GM23248 (cell line): ENCODE results near the gene L3MBTL3. TPM values are rescaled to one million over a fixed set of nuclear protein-coding genes. Genes with fewer than 3 reads are reported as not detected.

Experiments used
- DNase-seq: peaks from one replicate; pipeline ENCODE4 v3.0.0-alpha.2; 2015
- H2AFZ ChIP-seq: fragments of 200-600 bp; sonication (generic); 2 replicates; pipeline ENCODE4 v1.6.1; 2016; ENCODE audit warnings: antibody characterized with exemption
- H3F3A ChIP-seq: fragments of 200-600 bp; sonication (generic); 2 replicates; pipeline ENCODE4 v1.6.1; 2016; ENCODE audit warnings: mild to moderate bottlenecking, antibody characterized with exemption, mixed run types; ENCODE audit not compliant: insufficient read depth
- H3K27ac ChIP-seq: fragments of 200-600 bp; sonication (generic); 2 replicates; pipeline ENCODE4 v1.5.1; 2016; ENCODE audit warnings: mild to moderate bottlenecking
- H3K27me3 ChIP-seq: fragments of 200-600 bp; sonication (generic); replicated peaks from 2 replicates; pipeline ENCODE4 v1.6.1; 2016; ENCODE audit warnings: mild to moderate bottlenecking; ENCODE audit not compliant: insufficient read depth
- H3K36me3 ChIP-seq: fragments of 200-600 bp; sonication (generic); 2 replicates; pipeline ENCODE4 v1.6.1; 2016; ENCODE audit warnings: low read depth, mild to moderate bottlenecking
- H3K4me1 ChIP-seq: fragments of 200-600 bp; sonication (generic); 2 replicates; pipeline ENCODE4 v1.6.1; 2016; ENCODE audit warnings: mild to moderate bottlenecking; ENCODE audit not compliant: insufficient read depth
- H3K4me2 ChIP-seq: fragments of 200-600 bp; sonication (generic); one replicate; pipeline ENCODE4 v1.6.1; 2016; ENCODE audit warnings: mild to moderate bottlenecking; ENCODE audit not compliant: unreplicated experiment
- H3K4me3 ChIP-seq: fragments of 200-600 bp; sonication (generic); 2 replicates; pipeline ENCODE4 v1.5.1; 2016; ENCODE audit warnings: mild to moderate bottlenecking
- H3K79me2 ChIP-seq: fragments of 200-600 bp; sonication (generic); 2 replicates; pipeline ENCODE4 v1.6.1; 2016; ENCODE audit warnings: mild to moderate bottlenecking; ENCODE audit not compliant: insufficient read depth
- H3K9ac ChIP-seq: fragments of 200-600 bp; sonication (generic); 2 replicates; pipeline ENCODE4 v1.6.1; 2016; ENCODE audit warnings: mild to moderate bottlenecking
- H3K9me2 ChIP-seq: fragments of 200-600 bp; sonication (generic); 2 replicates; pipeline ENCODE4 v1.6.1; 2016; ENCODE audit warnings: mixed run types, mild to moderate bottlenecking, moderate library complexity; ENCODE audit not compliant: insufficient read depth
- H3K9me3 ChIP-seq: fragments of 200-600 bp; sonication (generic); one replicate; pipeline ENCODE4 v1.6.1; 2017; ENCODE audit warnings: low read depth
- H4K20me1 ChIP-seq: fragments of 200-600 bp; sonication (generic); 2 replicates; pipeline ENCODE4 v1.6.0; 2016; ENCODE audit not compliant: insufficient read depth
- EZH2 ChIP-seq: fragments of 200-600 bp; sonication (generic); IDR thresholded peaks from 2 replicates; pipeline ENCODE4 v1.6.1; 2018; ENCODE audit warnings: antibody characterized with exemption, mild to moderate bottlenecking; ENCODE audit not compliant: insufficient read depth, poor library complexity, severe bottlenecking
- EZH2phosphoT487 ChIP-seq: fragments of 200-600 bp; sonication (generic); IDR thresholded peaks from 2 replicates; pipeline ENCODE4 v1.6.1; 2018; ENCODE audit warnings: antibody characterized with exemption, moderate library complexity, mild to moderate bottlenecking, low read depth; ENCODE audit not compliant: insufficient read depth
- WGBS, 2 experiments: methylation state at CpG; one replicate each; pipeline ENCODE4 v1.1.6; 2015 to 2017; ENCODE audit warnings: low lambda C conversion rate in 2 of 2, low coverage in 1 of 2; ENCODE audit errors: missing lambda C conversion rate in 2 of 2; 5-methylcytosine and 5-hydroxymethylcytosine counted together
- in situ Hi-C: fragments of 300-500 bp; cut with MboI; formaldehyde crosslinking; loops from 2 replicates; pipeline ENCODE4 v1.15.0; 2020
- polyA plus RNA-seq: library from polyadenylated mRNA; unstranded; fragments of >200 nt; fragmentation: Nextera tagmentation; extraction: Ambion mirVana; gene quantifications from 2 replicates; pipeline ENCODE4 v1.2.1, GENCODE V29; 2016
- total RNA-seq: library from RNA; depleted of rRNA; stranded (reverse); fragments of >200 nt; shearing (Covaris generic); gene quantifications from 2 replicates; pipeline ENCODE4 v1.2.3, GENCODE V29; 2014

Gene L3MBTL3
- total and polyA plus RNA-seq, 2 experiments from 2014 or later: 3.3 to 4.3 TPM

DNA sequence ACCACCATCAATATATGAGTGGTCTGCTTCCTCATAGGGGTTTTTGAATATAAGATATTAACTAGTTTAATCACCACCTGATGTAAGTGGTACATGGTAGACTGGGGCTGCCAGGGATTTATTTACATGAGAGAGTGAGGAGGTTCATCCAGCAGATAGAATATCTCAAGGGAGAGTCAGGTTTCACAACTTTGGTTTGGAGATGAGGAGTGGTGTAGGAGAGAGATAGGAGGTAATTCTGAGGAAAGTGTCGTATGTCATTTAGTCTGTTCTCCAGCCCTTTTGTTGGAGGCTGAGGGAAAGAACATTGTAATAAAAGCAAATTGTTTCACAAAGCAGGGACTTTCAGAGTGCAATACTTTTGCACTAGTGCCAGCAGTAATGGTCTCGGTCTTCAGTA lies 16.8 kb downstream of the L3MBTL3 start:
- no peaks in the 10 kb centered on the region for H3K79me2 ChIP-seq
- no peak overlapping the region for H3K4me3 ChIP-seq
- peaks cover 20% of the 10 kb centered on the region for H3K4me1 ChIP-seq
- no peak overlapping the region for H2AFZ ChIP-seq
- no peaks in the 10 kb centered on the region for H4K20me1 ChIP-seq
- 50% methylated on average over 2 of the region's 2 CpGs for WGBS, 2 experiments
- H3K4me2 ChIP-seq: peak overlapping the region; percentile 60
- H3K27me3 ChIP-seq: no peaks in the 10 kb centered on the region
- DNase-seq: no peak
- H3K9me2 ChIP-seq: no peaks in the 10 kb centered on the region
- peaks cover 22% of the 10 kb centered on the region for H3F3A ChIP-seq
- no peaks in the 10 kb centered on the region for H3K9me3 ChIP-seq
- TF ChIP-seq EZH2phosphoT487 (no peak), EZH2 (no peak)
- H3K27ac ChIP-seq: no peak overlapping the region
- no peak overlapping the region for H3K9ac ChIP-seq
- in situ Hi-C loops: no loop called here
- no peaks in the 10 kb centered on the region; the same call in 1 of the 2 replicates for H3K36me3 ChIP-seq

DNA sequence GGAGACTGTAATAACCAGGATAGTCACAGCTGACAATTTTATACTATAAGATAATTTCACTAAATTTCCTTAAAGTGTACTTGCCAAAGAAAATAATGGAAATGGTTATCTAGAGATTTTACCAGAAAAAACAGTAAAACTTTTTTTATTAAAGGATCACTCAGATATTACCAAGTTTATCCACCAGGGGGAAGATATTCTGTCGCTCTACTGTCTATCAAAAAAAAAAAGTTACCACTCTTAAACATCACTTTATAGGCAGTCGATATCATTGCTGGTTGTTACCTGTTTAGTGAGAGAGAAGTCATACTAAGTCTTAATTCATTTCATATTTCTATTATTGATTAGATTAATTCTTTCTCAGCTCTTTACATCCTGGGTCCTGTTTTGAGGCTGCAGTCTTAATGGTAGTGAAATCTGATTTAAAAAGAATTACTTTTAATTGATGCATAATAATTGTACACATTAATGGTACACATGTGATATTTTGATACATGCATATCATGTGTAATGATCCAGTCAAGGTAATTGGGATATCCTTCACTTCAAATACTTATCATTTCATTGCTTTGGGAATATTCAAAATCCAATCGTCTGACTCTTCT lies 18.9 kb downstream of the L3MBTL3 start:
- peaks cover 20% of the 10 kb centered on the region for H3K4me1 ChIP-seq
- no peaks in the 10 kb centered on the region for H3K27me3 ChIP-seq
- no peaks in the 10 kb centered on the region for H3K9me2 ChIP-seq
- TF ChIP-seq EZH2 (no peak), EZH2phosphoT487 (no peak)
- in situ Hi-C loops: no loop called here
- H3K4me3 ChIP-seq: no peak overlapping the region
- H3K4me2 ChIP-seq: no peak overlapping the region
- no peaks in the 10 kb centered on the region for H3K79me2 ChIP-seq
- 24 to 30% methylated on average over 3 of the region's 3 CpGs for WGBS, 2 experiments
- H2AFZ ChIP-seq: no peak overlapping the region
- no peak overlapping the region for H3K27ac ChIP-seq
- H3F3A ChIP-seq: peaks cover 22% of the 10 kb centered on the region
- peak; percentile 32 for DNase-seq
- H3K9ac ChIP-seq: no peak overlapping the region
- no peaks in the 10 kb centered on the region for H4K20me1 ChIP-seq
- H3K36me3 ChIP-seq: no peaks in the 10 kb centered on the region; the same call in 1 of the 2 replicates
- no peaks in the 10 kb centered on the region for H3K9me3 ChIP-seq

DNA sequence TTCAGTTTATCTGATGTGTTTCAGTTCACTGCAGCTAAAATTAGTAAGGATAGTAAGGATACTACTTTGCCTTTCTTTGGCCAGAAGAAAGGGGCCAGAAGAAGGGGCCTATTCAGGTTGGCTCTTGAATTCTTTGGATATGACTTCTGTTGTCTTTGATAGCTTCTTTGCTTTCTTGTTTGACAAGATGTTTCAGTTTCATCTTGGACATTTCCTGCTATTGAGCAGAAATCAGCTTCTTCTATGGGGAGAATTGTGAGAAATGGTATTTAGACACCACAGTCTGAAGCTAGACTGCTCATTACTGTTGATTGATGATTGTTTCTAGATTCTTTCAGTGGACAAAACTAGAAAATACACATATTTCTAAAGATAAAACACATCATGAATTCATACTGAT lies 23.2 kb downstream of the L3MBTL3 start:
- Histone ChIP-seq H3K9ac (no peak overlapping the region), H3F3A (0 out of 2 replicates have a peak, but pooled peaks cover under 1% of the 10 kb centered on the region), H3K4me2 (no peak overlapping the region), H3K9me3 (no peaks in the 10 kb centered on the region), H3K27ac (no peak overlapping the region), H4K20me1 (no peaks in the 10 kb centered on the region), H3K9me2 (no peaks in the 10 kb centered on the region), H3K79me2 (no peaks in the 10 kb centered on the region), H2AFZ (no peak overlapping the region), H3K4me3 (no peak overlapping the region), H3K4me1 (peaks cover 5% of the 10 kb centered on the region), H3K36me3 (no peaks in the 10 kb centered on the region), H3K27me3 (no peaks in the 10 kb centered on the region)
- TF ChIP-seq EZH2phosphoT487: no peak
- TF ChIP-seq EZH2: no peak
- no peak for DNase-seq
- in situ Hi-C loops: no loop called here

DNA sequence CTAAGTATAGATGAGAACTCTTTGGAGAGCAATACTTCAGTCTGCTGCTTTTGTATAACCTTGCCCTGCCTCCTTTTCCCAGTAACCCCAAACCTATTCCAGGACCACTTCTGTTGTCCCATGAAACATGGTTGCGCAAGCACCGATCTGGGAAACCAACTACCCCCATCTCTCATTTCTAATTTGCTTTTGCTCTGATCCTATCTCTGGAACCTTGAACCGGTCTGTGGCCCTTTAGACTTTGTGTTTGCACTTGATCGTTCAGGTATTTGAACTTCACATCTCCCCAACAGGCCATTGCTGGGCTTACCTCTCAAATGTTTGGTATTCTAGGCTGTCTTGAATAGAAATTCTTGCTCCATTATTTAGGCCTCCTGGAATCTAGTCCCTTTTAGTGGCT lies 25.0 kb downstream of the L3MBTL3 start:
- H3K4me2 ChIP-seq: no peak overlapping the region

More for the DNA sequence above, 25.0 kb downstream of the L3MBTL3 start:
- Histone ChIP-seq H3K27ac (no peak overlapping the region), H3K36me3 (no peaks in the 10 kb centered on the region), H2AFZ (no peak overlapping the region), H3K4me3 (no peak overlapping the region), H3F3A (peaks cover 7% of the 10 kb centered on the region; the same call in 1 of the 2 replicates), H3K27me3 (no peaks in the 10 kb centered on the region), H3K9ac (no peak overlapping the region), H3K79me2 (no peaks in the 10 kb centered on the region), H3K4me1 (peaks cover 14% of the 10 kb centered on the region), H3K9me2 (no peaks in the 10 kb centered on the region), H4K20me1 (no peaks in the 10 kb centered on the region), H3K9me3 (no peaks in the 10 kb centered on the region)
- 94 to 98% methylated on average over 4 of the region's 4 CpGs for WGBS, 2 experiments
- no peak for DNase-seq
- no peak for TF ChIP-seq EZH2phosphoT487
- no peak for TF ChIP-seq EZH2
- in situ Hi-C loops: no loop called here
